GM18909 (cell line): ENCODE measurements around the gene CTBP2.
A peak's percentile ranks its signal among the peaks of the same experiment; 100 is the strongest.
"Not testable (repeated sequence)": the region's sequence is repeated elsewhere in the genome, so short reads cannot be mapped to it uniquely, and the experiment has no call there.

Experiments
- ATAC-seq: cut with Tn5 transposase; IDR thresholded peaks from one replicate; pipeline ENCODE4 v1.9.1; 2021; ENCODE audit warnings: mild to moderate bottlenecking; ENCODE audit not compliant: unreplicated experiment, poor library complexity

CTBP2 gene

GRCh38 chr10:124993736-124994451, 166.5 kb downstream of the CTBP2 start:
- ATAC-seq: no peak

GRCh38 chr10:124993345-124993708, 167.0 kb downstream of the CTBP2 start:
- ATAC-seq: no peak

- no peak for ATAC-seq
These were observed 167.7 kb downstream of the CTBP2 start for GRCh38 chr10:124992462-124993344.

DNA sequence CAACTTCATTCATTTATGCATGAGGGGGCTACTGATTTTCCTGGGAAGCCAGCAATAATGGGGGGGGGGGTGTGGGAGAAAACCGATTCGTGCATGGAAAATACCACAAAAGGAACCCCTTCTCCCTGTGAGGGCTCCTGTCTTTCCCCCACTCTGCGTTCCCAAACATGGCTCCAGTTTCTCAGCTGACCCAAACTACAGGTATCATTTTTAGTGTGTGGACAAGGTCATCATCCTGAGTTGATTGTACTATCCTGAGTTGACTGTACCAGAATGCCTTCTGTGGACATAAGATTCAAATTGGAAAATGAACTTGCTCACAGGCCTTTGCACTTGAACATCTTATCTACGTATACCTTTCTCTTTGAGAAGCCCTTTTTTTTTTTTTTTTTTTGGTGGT, 168.5 kb downstream of the CTBP2 start:
- ATAC-seq: no peak

DNA sequence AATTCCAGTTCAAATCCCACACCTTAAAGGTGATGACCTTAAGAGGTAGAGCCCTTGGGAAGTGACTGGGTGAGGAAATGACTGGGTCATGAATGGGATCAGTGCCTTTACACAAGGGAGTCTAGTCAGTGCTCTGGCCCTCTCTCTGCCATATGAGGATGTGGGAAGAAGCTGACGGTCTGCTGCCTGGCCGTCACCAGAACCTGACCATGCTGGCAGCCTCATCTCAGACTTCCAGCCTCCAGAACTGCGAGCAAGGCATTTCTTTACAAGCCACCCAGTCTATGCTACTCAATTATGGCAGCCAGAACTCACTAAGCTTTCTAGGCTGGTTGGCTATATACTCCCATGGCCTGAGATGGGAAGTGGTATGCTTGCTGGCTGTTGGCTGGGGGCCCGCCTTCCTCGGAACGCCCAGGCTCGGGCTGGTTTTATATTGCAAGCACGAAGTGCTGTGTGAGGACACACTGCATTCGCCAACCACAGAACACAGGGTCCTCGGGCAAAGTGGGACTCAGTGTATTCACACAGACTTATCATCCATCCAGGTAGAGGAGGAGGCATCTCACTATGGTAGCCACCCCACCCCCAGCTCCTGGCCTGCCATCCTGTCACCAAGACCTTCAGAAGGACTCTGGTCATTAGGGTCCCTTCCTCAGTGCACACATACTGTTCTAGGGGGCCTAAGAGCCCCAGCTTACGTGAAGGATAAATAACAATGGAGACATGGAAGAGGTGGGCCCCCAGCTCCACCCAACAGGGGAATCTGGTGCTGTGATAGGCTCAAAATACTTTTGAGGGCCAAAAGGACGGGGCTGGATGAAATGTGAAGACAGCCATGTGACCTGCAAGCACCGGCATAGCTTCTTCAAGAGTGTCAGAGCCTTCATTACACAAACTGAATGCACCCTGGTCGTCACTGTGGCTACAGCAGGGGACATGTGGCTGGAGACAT, 169.4 kb downstream of the CTBP2 start:
- no peak for ATAC-seq

DNA sequence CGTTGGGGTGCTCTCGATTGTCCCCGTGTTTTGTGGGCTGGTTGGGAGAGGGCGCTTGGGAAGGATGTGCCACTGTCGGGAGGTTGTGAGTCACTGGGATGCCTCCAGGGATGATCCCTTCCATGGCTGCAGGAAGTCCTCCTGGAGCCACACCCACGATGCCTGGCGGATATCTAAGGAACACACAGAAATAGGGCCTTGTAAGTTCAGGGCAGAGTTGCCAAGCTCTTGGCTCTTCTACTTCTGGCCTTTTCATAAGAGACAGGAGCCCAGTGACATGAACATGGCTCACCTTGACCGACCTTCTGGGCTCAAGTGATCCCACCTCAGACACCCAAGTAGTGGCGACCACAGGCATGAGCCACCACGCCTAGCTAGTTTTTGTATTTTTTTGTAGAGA, 170.8 kb downstream of the CTBP2 start:
- ATAC-seq: no peak

GRCh38 chr10:124988753-124989152, 171.6 kb downstream of the CTBP2 start:
- not testable (repeated sequence) for ATAC-seq

DNA sequence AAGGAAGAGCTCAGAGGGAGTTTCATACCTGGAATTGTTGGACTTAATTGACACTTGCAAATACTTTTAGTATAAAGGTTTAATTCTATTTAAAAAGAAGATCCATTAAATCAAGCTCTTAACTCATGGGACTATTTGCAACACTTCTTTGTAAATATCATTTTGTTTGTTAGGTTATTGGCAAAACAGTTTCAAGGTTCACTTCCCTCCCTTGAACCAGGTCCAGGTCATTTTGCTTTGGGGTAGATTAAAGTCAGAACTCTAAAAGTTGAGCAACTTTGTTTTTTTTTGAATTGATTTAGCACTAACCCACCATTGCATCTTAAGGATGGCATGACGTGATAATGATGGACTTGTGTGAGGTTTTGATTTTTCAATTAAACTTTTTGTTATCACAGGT, 172.6 kb downstream of the CTBP2 start:
- no peak for ATAC-seq

GRCh38 chr10:124985162-124985561, 175.2 kb downstream of the CTBP2 start:
- no peak for ATAC-seq

- ATAC-seq: no peak
These were observed 176.0 kb downstream of the CTBP2 start for GRCh38 chr10:124984376-124984775.

DNA sequence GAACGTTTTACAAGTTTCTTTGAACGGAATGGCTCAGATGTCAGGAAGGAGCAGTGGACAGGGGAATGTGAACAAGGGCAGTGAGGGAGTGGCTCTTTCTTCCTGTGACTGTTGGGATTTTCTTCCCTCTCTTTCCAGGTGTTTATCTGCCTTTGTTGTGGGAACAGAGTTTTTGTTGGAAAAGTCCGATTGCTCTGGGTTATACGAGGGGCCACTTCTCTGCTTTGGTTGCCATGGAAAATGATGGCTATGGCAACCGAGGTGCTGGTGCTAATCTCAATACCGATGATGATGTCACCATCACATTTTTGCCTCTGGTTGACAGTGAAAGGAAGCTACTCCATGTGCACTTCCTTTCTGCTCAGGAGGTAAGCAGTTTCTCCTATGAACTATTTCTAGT, 177.0 kb downstream of the CTBP2 start:
- ATAC-seq: no peak

DNA sequence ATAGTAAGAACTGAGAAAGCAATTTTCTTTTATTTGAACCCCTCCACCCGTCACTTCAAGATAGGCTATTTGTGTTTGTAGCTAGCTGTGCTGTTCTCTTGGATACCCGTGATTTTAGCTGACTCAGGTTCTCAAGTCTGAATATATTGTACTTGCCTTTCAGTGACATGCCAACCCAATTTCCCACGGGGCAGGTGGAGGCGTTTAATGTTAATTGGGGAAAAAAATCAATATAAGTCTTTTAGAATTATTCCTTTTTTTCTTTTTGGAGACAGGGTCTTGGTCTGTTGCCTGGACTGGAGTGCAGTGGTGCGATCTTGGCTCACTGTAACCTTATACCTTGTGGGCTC, 182.0 kb downstream of the CTBP2 start:
- ATAC-seq: no peak

GRCh38 chr10:124977648-124978375, 182.6 kb downstream of the CTBP2 start:
- no peak for ATAC-seq

- ATAC-seq: no peak
These were observed 183.2 kb downstream of the CTBP2 start for GRCh38 chr10:124977161-124977560.

- peak; percentile 80 for ATAC-seq
These were observed 184.3 kb downstream of the CTBP2 start for GRCh38 chr10:124975977-124976514.

DNA sequence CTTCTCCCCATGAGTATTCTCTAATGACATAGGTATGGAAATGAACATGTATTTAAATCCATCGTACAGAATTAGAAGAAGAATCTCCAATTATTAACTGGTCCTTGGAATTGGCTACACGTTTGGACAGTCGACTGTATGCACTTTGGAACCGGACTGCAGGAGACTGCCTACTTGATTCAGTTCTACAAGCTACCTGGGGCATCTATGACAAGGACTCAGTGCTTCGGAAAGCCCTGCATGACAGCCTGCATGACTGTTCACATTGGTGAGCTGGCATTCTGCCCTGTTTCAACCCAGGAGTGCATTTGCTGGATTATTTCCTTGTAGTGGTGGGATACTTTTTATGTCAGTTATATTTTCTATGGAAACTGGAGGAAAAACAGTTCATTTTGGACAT, 186.2 kb downstream of the CTBP2 start:
- ATAC-seq: no peak

- no peak for ATAC-seq
These were observed 187.7 kb downstream of the CTBP2 start for GRCh38 chr10:124972637-124973036.

GRCh38 chr10:124971276-124971675, 189.1 kb downstream of the CTBP2 start:
- peak; percentile 42 for ATAC-seq

DNA sequence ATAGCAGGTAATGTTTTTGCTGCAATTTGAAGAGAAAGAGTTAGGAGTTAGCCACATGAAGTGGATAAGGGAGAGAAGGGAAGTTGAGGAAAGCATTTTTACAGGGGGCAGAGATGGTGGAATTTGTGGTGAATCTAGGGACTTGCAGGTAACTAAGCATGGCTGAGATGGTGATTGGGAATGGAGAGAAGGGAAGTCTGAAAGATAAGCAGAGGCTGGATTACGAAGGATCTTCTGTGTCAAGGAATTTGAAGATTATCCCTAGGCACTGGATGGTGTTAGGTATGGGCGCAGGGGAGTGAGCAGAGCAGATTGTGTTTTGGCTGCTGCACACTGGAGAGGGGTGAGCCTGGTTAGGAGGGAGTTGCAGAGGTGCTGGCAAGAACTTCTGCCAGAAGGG, 193.1 kb downstream of the CTBP2 start:
- ATAC-seq: no peak

DNA sequence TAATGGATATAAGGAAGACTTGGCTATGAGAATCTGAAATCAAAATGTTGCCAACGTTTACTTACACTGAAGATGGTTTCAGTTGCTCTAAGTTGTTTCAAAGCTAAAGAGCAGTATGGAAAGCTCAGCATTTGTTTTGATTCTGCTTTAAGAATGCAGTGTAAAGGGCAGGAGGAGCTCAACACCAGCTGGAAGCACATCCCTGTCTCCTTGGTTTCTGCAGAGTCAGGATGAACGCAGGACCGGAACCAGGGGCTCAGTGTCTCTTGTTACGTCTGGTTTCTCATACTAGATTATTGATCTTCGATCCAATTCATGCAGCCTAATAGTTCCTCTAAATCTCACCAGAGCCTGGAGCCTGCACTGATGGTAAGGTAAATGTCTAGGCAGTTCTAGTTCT, 194.4 kb downstream of the CTBP2 start:
- no peak for ATAC-seq
